LHCN-M2 (cell line): Measurements from ENCODE around the gene UFSP1. TPM values are rescaled to one million over a fixed set of nuclear protein-coding genes. Genes with fewer than 3 reads are reported as not detected.

Source experiments
- DNase-seq: peaks from one replicate; pipeline ENCODE4 v3.0.0-alpha.2; 2012; ENCODE audit warnings: low read depth
- total RNA-seq: library from RNA; depleted of rRNA; stranded (reverse); fragments of >200 nt; gene quantifications from 2 replicates; pipeline ENCODE4 v1.2.3, GENCODE V29; 2014

UFSP1 gene
- total RNA-seq, 1 experiment from 2014 or later, result 6.7 TPM

- no peak for DNase-seq
Measured at GRCh38 chr7:100895956-100896731, 6.6 kb upstream of the UFSP1 start.

- no peak for DNase-seq
Measured at GRCh38 chr7:100895701-100895955, 6.1 kb upstream of the UFSP1 start, which contains the start of gene ACHE. ACHE (minus strand) TSS chr7:100895888; CDS start chr7:100894232, 1,656 bp downstream.

GRCh38 chr7:100894860-100895700 is 5.6 kb upstream of the UFSP1 start:
- DNase-seq, result no peak

GRCh38 chr7:100893910-100894721 is 4.6 kb upstream of the UFSP1 start:
- no peak for DNase-seq

GRCh38 chr7:100893318-100893895 is 3.9 kb upstream of the UFSP1 start:
- no peak for DNase-seq

GRCh38 chr7:100892364-100893317 is 3.1 kb upstream of the UFSP1 start:
- DNase-seq, result no peak

GRCh38 chr7:100891568-100892247 is 2.2 kb upstream of the UFSP1 start:
- no peak for DNase-seq

GRCh38 chr7:100890653-100891567 is 1.4 kb upstream of the UFSP1 start:
- DNase-seq, result no peak

- no peak for DNase-seq
Measured at GRCh38 chr7:100888291-100888987, 1.1 kb downstream of the UFSP1 start.

- no peak for DNase-seq
Measured at GRCh38 chr7:100887516-100888290, 1.8 kb downstream of the UFSP1 start.

GRCh38 chr7:100886936-100887515 is 2.5 kb downstream of the UFSP1 start:
- no peak for DNase-seq

GRCh38 chr7:100886142-100886935 is 3.2 kb downstream of the UFSP1 start:
- DNase-seq, result no peak

GRCh38 chr7:100885440-100886141 is 3.9 kb downstream of the UFSP1 start:
- DNase-seq, result no peak

- no peak for DNase-seq
Measured at GRCh38 chr7:100884736-100885439, 4.6 kb downstream of the UFSP1 start.
